GM12875 (cell line): ENCODE results near the gene PMEPA1.

Source experiments
- H3K4me3 ChIP-seq: one replicate; pipeline ENCODE4 v1.5.1; 2011; ENCODE audit warnings: low read depth, low read length, control low read depth
- CTCF ChIP-seq: IDR thresholded peaks from 2 replicates; pipeline ENCODE4 v1.5.1; 2011; ENCODE audit warnings: low read depth, mild to moderate bottlenecking, control low read depth, inconsistent platforms, low read length, moderate library complexity, borderline replicate concordance; ENCODE audit not compliant: insufficient read depth

Gene PMEPA1

DNA sequence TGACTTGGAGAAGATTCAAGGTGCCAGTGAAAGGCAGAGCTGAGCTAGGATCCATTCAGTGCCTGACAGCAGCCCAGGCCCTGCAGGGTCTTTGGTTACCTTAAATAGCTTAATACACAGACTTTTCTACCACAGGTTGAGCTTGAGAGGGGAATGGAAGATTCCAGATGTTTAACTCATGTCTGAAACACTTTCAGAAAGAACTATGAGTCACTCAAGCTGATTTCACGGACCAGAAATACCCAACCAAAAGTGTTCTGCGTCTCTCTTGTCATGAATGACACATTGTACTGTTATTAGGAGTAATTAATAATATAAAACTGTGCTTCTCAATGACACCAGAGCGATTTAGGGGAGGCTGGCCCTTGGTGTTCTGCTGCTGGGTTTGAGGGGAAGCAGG is 6.4 kb upstream of the PMEPA1 start:
- no peak overlapping the region for H3K4me3 ChIP-seq
- TF ChIP-seq CTCF = no peak

DNA sequence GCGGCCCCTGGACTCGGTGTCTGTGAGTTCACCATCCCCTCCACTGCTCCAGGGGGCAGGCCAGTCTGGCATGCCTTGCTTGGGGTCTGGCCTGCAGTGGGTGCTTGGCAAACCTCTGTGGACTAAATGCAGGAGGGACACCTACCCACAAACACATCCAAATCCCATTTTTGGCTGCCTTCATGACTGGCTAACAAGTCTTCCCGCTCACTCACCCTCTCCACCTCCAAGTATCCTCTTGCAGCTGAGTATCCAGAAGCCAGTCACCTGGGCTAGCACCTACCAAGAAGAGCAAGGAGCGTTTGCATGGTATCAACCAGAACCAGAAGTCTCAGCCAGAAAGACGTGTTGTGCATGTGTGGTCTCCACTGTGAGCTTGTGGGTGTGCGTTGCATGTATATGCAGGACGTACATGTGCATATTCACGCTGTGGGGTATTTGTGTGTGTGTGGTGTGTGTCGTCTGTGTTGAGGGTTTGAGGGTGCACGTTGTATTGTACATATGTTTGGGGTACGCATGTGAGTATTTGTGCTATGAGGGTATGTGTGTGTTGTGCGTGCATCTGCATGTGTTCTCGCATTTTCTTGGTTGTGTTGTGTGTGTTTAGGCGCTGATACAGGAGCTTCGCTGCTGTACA is 5.6 kb upstream of the PMEPA1 start:
- H3K4me3 ChIP-seq = no peak overlapping the region
- TF ChIP-seq CTCF = no peak

DNA sequence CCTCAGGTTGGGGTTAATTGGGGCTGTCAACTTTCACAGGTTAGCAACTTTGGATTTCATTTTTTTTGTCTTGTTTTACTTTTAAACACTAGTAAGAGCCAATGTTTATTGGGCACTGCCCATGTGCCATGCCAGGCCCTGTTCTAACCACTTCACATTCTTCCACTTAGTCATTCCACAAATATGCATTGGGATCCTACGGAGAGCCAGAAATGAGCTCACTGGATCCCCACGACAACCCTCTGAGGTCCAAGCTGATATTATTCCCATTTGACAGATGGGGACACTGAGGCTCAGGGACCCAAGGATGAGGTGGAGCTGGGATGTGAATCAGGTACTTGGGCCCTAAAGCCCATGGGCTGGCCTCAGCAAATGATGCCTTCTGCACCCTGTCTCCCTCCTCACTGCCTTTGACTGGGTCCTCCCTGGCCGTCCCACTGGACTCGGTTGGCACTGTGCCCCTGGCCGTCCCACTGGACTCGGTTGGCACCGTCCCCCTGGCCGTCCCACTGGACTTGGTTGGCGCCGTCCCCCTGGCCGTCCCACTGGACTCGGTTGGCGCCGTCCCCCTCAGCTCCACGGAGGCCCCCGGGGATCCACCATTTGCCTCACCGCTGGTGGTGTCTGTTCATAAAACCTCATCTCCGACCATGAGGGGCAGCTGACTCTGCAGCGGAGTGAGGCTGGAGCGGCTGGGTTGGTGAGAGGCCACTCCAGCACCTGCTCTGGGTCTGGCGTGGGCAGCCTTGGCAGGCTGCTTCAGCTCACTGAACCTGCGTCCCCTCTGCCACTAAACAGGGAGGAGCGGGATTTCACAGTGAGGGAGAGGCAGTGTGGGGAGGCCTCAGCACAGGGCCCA is 4.8 kb upstream of the PMEPA1 start:
- TF ChIP-seq CTCF = no peak
- no peak overlapping the region for H3K4me3 ChIP-seq

- no peak for TF ChIP-seq CTCF
- H3K4me3 ChIP-seq = no peak overlapping the region
These were observed 4.1 kb upstream of the PMEPA1 start for GRCh38 chr20:57713951-57714350.

- no peak for TF ChIP-seq CTCF
- H3K4me3 ChIP-seq = no peak overlapping the region
These were observed 3.7 kb upstream of the PMEPA1 start for GRCh38 chr20:57713505-57713903.

DNA sequence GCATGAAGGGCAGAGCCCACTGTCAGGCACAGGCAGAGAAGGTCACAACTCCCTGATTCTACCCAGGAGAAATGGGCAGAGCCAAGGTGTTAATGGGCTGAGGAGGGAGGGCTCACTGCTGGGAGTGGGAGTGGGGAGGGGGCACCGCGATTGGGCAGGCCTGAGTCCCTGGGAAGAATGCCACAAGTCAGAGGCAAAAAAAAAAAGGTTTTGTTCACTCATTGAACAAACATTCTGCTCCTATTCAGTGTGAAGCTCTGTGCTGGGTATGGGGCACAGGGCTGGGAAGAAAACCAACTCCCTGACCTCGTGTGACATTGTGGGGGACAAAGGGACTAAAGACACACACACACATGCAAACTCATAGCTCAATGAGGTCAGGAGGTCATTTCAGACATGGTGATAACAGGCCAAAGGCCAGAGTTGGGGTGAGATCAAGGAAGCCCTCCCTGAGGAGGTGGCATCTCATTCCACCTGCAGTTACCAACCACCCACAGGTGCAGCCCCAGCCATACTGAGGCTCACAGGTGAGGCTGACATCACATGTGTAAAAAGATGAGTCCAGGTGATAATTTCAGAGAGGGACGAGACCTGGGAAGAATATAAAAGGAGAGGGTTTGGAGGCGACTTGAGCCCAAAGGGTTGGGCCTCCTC is 3.2 kb upstream of the PMEPA1 start:
- no peak overlapping the region for H3K4me3 ChIP-seq
- TF ChIP-seq CTCF = no peak
